Activated CD4-positive, alpha-beta memory T cell treated with anti-CD3 and anti-CD28 coated beads, Interleukin-2, amount 10 ng/mL, durations not matched to agents 7 days and 5 days (primary cell): ENCODE results near the gene DGKG. TPM values are rescaled to one million over a fixed set of nuclear protein-coding genes. Genes with fewer than 3 reads are reported as not detected.

ENCODE experiments used
- CTCF ChIA-PET: fragments of 350-600 bp; sonication (Branson Sonifier 250); formaldehyde crosslinking; loops from one replicate; lab custom pipeline; 2021; ENCODE audit warnings: antibody characterized with exemption, inconsistent platforms; lab: Charles Lee
- POLR2A ChIA-PET: fragments of 350-600 bp; sonication (Branson Sonifier 250); formaldehyde crosslinking; loops from one replicate; lab custom pipeline; 2021; ENCODE audit warnings: antibody characterized with exemption; lab: Charles Lee
- DNase-seq: peaks from one replicate; pipeline ENCODE4 v3.0.0-alpha.2; 2020
- H3K27ac Mint-ChIP-seq: one replicate; pipeline ENCODE4 v1.8.0; 2021; ENCODE audit warnings: mild to moderate bottlenecking, mixed read lengths
- H3K27me3 Mint-ChIP-seq: one replicate; pipeline ENCODE4 v1.8.0; 2021; ENCODE audit warnings: mixed read lengths
- H3K36me3 Mint-ChIP-seq: one replicate; pipeline ENCODE4 v1.8.0; 2021; ENCODE audit warnings: low read depth, mixed read lengths
- H3K4me1 Mint-ChIP-seq: one replicate; pipeline ENCODE4 v1.8.0; 2021; ENCODE audit warnings: mixed read lengths
- H3K4me3 Mint-ChIP-seq: one replicate; pipeline ENCODE4 v1.8.0; 2021; ENCODE audit warnings: mild to moderate bottlenecking, mixed read lengths
- H3K9me3 Mint-ChIP-seq: one replicate; pipeline ENCODE4 v1.8.0; 2021; ENCODE audit warnings: mixed read lengths
- total RNA-seq, 2 experiments: library from RNA; stranded (reverse); gene quantifications; one replicate each; pipeline ENCODE4 v1.2.3, GENCODE V29; 2021

The DGKG gene
- total RNA-seq, 2 experiments from 2014 or later: 0.13 to 0.58 TPM

DNA sequence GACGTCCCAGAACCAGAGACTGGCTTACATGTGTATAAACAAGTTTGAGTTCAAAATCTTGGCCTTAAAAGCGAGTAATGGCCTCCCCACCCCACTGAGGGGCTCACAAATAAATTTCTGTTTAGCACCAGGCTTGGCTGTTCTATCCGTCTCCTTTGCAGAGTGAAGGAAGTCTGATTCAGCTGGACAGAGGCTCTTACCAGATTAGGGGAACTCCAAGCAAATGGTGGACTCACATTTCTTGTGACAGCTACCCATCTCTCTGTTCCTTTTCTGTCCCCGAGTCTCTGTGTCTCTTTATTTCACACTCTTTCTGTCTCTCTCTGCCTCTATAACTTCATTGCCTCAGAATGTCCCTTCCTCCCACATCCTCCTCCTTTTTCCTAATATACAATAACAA lies 62.7 kb downstream of the DGKG start:
- peaks cover 2% of the 10 kb centered on the region for H3K27me3 Mint-ChIP-seq
- H3K4me3 Mint-ChIP-seq: no peak overlapping the region
- CTCF ChIA-PET: no interaction called here
- POLR2A ChIA-PET: no interaction called here
- no peak for DNase-seq
- no peak overlapping the region for H3K27ac Mint-ChIP-seq
- H3K9me3 Mint-ChIP-seq: no peaks in the 10 kb centered on the region
- no peaks in the 10 kb centered on the region for H3K4me1 Mint-ChIP-seq
- no peaks in the 10 kb centered on the region for H3K36me3 Mint-ChIP-seq

DNA sequence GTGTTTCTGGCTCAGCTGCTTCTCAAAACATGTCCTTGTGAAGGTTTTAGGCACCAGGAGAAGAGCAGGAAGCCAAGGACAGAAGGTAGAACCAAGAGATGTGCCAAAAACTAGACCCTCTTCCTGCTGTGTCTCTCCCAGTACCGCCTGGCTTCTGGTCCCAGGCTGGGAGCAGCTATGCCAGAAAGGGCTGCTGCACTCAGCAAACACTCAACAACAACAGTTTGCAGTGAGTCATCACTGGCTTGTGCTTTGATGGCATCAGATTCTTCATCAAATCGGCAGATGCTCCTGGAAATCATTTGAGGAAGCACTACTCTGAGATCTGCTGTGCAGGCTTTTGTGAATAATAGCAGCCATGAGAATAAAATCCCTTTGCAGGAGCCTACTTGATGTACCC lies 63.2 kb downstream of the DGKG start:
- Mint-ChIP-seq H3K4me1 (no peaks in the 10 kb centered on the region), H3K4me3 (no peak overlapping the region), H3K9me3 (no peaks in the 10 kb centered on the region), H3K36me3 (no peaks in the 10 kb centered on the region), H3K27me3 (peaks cover 2% of the 10 kb centered on the region), H3K27ac (no peak overlapping the region)
- ChIA-PET CTCF (no interaction called here), POLR2A (no interaction called here)
- DNase-seq: no peak

DNA sequence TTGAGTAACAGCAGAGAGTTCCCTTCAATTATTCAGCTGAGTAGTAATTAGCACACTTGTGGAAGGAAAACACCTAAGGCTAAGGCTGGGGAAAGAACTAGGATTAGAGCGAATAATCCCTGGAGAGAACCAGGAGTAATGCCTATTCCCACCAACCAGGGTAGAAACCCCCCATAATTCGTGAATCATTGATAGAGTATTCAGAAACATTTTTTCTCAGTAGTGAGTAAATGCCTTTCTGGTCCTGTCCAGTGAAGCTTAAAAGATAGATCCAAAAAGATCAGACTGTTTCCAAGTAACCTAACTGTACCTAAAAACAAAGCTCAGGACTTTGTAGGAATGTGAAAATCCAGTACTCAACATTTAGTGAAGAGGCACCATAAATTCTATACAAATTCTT lies 71.2 kb downstream of the DGKG start:
- Mint-ChIP-seq H3K27ac (no peak overlapping the region), H3K4me3 (no peak overlapping the region), H3K27me3 (peaks cover 5% of the 10 kb centered on the region), H3K4me1 (no peaks in the 10 kb centered on the region), H3K9me3 (no peaks in the 10 kb centered on the region), H3K36me3 (no peaks in the 10 kb centered on the region)
- POLR2A ChIA-PET: no interaction called here
- no peak for DNase-seq
- CTCF ChIA-PET: no interaction called here

DNA sequence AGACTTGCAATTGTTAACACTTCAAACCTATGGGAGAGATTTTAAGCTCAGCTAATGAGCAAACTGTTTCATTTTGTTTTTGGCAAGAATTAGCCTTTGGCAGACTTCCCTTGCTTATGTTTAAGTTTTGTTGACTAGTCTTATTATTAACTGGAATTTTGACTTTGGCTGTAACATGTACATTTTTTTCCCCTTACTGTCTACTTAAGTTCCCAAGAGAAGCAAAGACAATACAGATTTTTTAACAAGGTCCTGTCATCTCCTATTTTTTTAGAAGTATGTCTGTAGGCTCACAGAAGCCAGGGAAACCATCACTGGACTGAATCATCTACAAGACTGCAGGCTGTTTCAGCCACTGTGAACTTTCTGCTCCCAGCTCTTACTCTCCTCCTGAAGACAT lies 74.3 kb downstream of the DGKG start:
- no peak overlapping the region for H3K4me3 Mint-ChIP-seq
- H3K4me1 Mint-ChIP-seq: no peaks in the 10 kb centered on the region
- no peak overlapping the region for H3K27ac Mint-ChIP-seq

DNA sequence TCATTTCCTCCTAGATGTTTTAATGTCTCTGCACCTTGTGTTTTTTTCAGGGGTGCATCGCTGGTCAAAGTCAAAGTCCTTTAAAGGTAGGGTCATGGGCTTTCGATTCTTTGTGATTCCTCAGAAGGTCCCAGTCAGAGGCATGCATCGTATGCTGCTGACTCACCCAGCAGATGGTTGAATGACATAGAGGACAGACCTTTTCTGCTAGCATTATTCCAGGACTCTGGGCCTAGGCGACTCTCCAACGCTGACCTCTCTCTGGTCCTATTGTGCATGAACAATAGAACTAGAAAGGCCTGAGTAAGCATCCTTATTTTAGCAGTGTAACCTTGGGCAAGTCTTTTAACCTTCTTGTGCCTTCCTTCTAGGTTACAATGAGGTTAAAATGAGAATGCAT lies 75.9 kb downstream of the DGKG start:
- Mint-ChIP-seq H3K27me3 (peaks cover 3% of the 10 kb centered on the region), H3K4me1 (no peaks in the 10 kb centered on the region), H3K9me3 (no peaks in the 10 kb centered on the region), H3K4me3 (no peak overlapping the region), H3K27ac (no peak overlapping the region), H3K36me3 (no peaks in the 10 kb centered on the region)
- DNase-seq: no peak
- ChIA-PET CTCF (no interaction called here), POLR2A (no interaction called here)

More for the DNA sequence above, 74.3 kb downstream of the DGKG start:
- ChIA-PET CTCF (interaction anchor here (0.6 kb wide), 1 partner anchor 206 kb away, joined by 3 read pairs; no protein-coding TSS in a partner anchor), POLR2A (no interaction called here)
- H3K36me3 Mint-ChIP-seq: no peaks in the 10 kb centered on the region
- H3K27me3 Mint-ChIP-seq: peaks cover 5% of the 10 kb centered on the region
- H3K9me3 Mint-ChIP-seq: no peaks in the 10 kb centered on the region
- DNase-seq: no peak

DNA sequence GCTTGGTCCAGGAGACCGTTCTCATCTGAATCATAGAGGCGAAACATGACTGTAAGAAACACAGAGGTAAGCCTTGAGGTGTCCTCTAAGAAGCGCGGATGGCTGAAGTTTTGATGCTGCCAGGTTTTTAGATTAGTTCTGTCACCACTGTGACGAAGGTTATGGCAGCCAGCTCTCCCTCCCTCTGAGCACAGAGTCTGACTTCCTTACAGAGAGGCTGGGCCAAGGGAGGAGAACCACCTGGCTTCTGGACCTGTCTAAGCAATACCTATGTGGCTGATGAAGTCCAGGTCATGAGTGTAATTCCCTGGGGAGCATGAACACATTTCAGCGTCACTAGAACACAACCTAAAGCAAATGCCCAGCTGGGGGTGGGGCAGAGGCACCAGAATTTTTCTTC lies 77.4 kb downstream of the DGKG start:
- no peaks in the 10 kb centered on the region for H3K4me1 Mint-ChIP-seq
- H3K36me3 Mint-ChIP-seq: no peaks in the 10 kb centered on the region
- no peaks in the 10 kb centered on the region for H3K9me3 Mint-ChIP-seq
- H3K27me3 Mint-ChIP-seq: peaks cover 3% of the 10 kb centered on the region
- no peak overlapping the region for H3K27ac Mint-ChIP-seq
- ChIA-PET POLR2A (no interaction called here), CTCF (no interaction called here)
- no peak for DNase-seq
- no peak overlapping the region for H3K4me3 Mint-ChIP-seq

- no peak overlapping the region for H3K4me3 Mint-ChIP-seq
- H3K27ac Mint-ChIP-seq: no peak overlapping the region
- ChIA-PET POLR2A (no interaction called here), CTCF (no interaction called here)
- no peaks in the 10 kb centered on the region for H3K4me1 Mint-ChIP-seq
- peaks cover under 1% of the 10 kb centered on the region for H3K27me3 Mint-ChIP-seq
- DNase-seq: no peak
- no peaks in the 10 kb centered on the region for H3K9me3 Mint-ChIP-seq
- H3K36me3 Mint-ChIP-seq: no peaks in the 10 kb centered on the region
Observed at GRCh38 chr3:186284349-186284652, 77.7 kb downstream of the DGKG start.

DNA sequence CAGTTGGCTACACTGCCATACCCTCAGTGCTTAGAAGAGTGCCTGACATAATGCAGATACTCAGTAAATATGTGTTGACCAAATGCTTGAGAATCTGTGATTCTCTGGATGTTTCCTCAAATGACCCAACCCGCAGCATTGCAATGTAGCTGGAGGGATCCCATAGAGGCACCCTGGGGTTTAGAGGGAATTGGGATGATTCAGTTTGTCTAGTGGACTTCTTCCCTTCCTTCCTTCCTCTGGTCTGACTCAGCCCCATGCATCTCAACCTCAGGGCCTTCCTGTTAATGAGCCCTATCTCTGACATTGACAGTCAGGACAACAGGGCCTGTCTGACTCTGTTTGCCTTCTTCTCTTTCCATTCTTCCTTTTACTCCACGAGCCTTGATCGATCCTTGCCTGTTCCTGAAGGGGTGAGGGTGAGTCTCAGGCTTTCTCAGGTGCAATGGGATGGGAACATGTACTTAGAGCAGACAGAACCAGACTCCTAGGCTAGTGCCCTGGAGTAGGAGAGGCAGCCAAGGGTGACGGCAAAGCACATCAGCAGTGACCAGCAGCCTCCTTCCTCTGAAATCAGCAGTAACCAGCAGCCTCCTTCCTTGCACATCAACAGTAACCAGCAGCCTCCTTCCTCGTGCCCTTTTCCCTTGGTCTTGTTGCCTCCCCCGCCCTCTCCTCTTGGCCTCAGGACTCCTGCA lies 78.2 kb downstream of the DGKG start:
- POLR2A ChIA-PET: no interaction called here
- H3K4me1 Mint-ChIP-seq: no peaks in the 10 kb centered on the region
- H3K27me3 Mint-ChIP-seq: peaks cover 5% of the 10 kb centered on the region
- H3K4me3 Mint-ChIP-seq: no peak overlapping the region
- no peaks in the 10 kb centered on the region for H3K9me3 Mint-ChIP-seq
- CTCF ChIA-PET: interaction anchor here (0.6 kb wide), 1 partner anchor 256 kb away, joined by 3 read pairs; no protein-coding TSS in a partner anchor
- DNase-seq: no peak
- no peaks in the 10 kb centered on the region for H3K36me3 Mint-ChIP-seq
- no peak overlapping the region for H3K27ac Mint-ChIP-seq

GRCh38 chr3:186283096-186283495 lies 78.9 kb downstream of the DGKG start:
- POLR2A ChIA-PET: no interaction called here
- H3K27me3 Mint-ChIP-seq: peaks cover 8% of the 10 kb centered on the region
- no peak for DNase-seq
- no peaks in the 10 kb centered on the region for H3K4me1 Mint-ChIP-seq
- H3K36me3 Mint-ChIP-seq: no peaks in the 10 kb centered on the region
- CTCF ChIA-PET: interaction anchor here (0.6 kb wide), 1 partner anchor 257 kb away, joined by 3 read pairs; no protein-coding TSS in a partner anchor
- H3K4me3 Mint-ChIP-seq: no peak overlapping the region
- H3K9me3 Mint-ChIP-seq: no peaks in the 10 kb centered on the region
- H3K27ac Mint-ChIP-seq: no peak overlapping the region

GRCh38 chr3:186281176-186281575 lies 80.9 kb downstream of the DGKG start:
- H3K27ac Mint-ChIP-seq: no peak overlapping the region
- no peaks in the 10 kb centered on the region for H3K9me3 Mint-ChIP-seq
- ChIA-PET POLR2A (no interaction called here), CTCF (interaction anchor here (1.0 to 1.8 kb wide), 2 partner anchors 259 to 338 kb away, joined by 3 to 4 read pairs; no protein-coding TSS in a partner anchor)
- no peaks in the 10 kb centered on the region for H3K36me3 Mint-ChIP-seq
- H3K27me3 Mint-ChIP-seq: peaks cover 9% of the 10 kb centered on the region
- no peak overlapping the region for H3K4me3 Mint-ChIP-seq
- no peaks in the 10 kb centered on the region for H3K4me1 Mint-ChIP-seq
- no peak for DNase-seq

- H3K4me3 Mint-ChIP-seq: no peak overlapping the region
- ChIA-PET POLR2A (no interaction called here), CTCF (interaction anchor here (0.6 to 1.8 kb wide), 3 partner anchors 49 to 337 kb away, joined by 3 to 4 read pairs (median 3); no protein-coding TSS in a partner anchor)
- H3K4me1 Mint-ChIP-seq: no peaks in the 10 kb centered on the region
- no peak for DNase-seq
- H3K27ac Mint-ChIP-seq: no peak overlapping the region
- H3K36me3 Mint-ChIP-seq: no peaks in the 10 kb centered on the region
- H3K9me3 Mint-ChIP-seq: no peaks in the 10 kb centered on the region
- H3K27me3 Mint-ChIP-seq: peaks cover 9% of the 10 kb centered on the region
Observed at GRCh38 chr3:186280737-186281136, 81.3 kb downstream of the DGKG start.

- CTCF ChIA-PET: interaction anchor here (1.4 kb wide), 1 partner anchor 334 kb away, joined by 4 read pairs; no protein-coding TSS in a partner anchor
- POLR2A ChIA-PET: no interaction called here
- H3K36me3 Mint-ChIP-seq: no peaks in the 10 kb centered on the region
- H3K27ac Mint-ChIP-seq: no peak overlapping the region
- no peak overlapping the region for H3K4me3 Mint-ChIP-seq
- no peaks in the 10 kb centered on the region for H3K9me3 Mint-ChIP-seq
- no peak for DNase-seq
- no peaks in the 10 kb centered on the region for H3K4me1 Mint-ChIP-seq
- peaks cover 9% of the 10 kb centered on the region for H3K27me3 Mint-ChIP-seq
Observed at GRCh38 chr3:186277268-186277909, 84.6 kb downstream of the DGKG start.

DNA sequence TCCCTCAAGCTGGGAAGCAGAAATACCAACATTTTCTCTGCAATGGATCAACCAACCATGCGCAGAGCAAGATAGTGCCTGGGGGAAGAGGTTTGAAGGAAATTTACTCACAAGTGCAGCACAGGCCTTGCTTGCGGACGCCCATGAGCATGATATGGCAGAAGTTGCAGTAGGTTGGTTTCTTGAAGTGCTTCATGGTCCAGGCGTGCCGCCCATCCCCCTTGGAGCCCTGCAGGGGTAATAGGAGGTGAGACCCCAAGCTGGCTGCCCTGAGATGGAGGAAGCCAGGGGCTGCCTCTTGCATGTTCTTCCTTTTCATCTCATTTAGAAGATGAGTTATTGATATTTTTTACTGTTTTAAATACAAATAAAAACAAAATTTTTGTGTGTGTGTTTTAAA lies 86.6 kb downstream of the DGKG start:
- Mint-ChIP-seq H3K27ac (no peak overlapping the region), H3K4me1 (no peaks in the 10 kb centered on the region), H3K36me3 (no peaks in the 10 kb centered on the region), H3K27me3 (peaks cover 9% of the 10 kb centered on the region), H3K4me3 (no peak overlapping the region), H3K9me3 (no peaks in the 10 kb centered on the region)
- ChIA-PET CTCF (no interaction called here), POLR2A (no interaction called here)
- DNase-seq: no peak

GRCh38 chr3:186273586-186273985 lies 88.4 kb downstream of the DGKG start:
- H3K27ac Mint-ChIP-seq: no peak overlapping the region
- H3K27me3 Mint-ChIP-seq: peaks cover 4% of the 10 kb centered on the region
- DNase-seq: no peak
- CTCF ChIA-PET: no interaction called here
- H3K4me3 Mint-ChIP-seq: no peak overlapping the region
- no peaks in the 10 kb centered on the region for H3K4me1 Mint-ChIP-seq
- H3K9me3 Mint-ChIP-seq: no peaks in the 10 kb centered on the region
- no peaks in the 10 kb centered on the region for H3K36me3 Mint-ChIP-seq
- POLR2A ChIA-PET: no interaction called here
